Raji (cell line): ENCODE data around the gene CHST1.

Source experiments
- POLR2A ChIP-seq: IDR thresholded peaks from 2 replicates; pipeline ENCODE4 v1.6.1; 2011; ENCODE audit warnings: low read depth, low read length, control low read depth; ENCODE audit not compliant: insufficient read depth

Gene CHST1

GRCh38 chr11:45646275-45646927 lies 19.0 kb downstream of the CHST1 start:
- TF ChIP-seq POLR2A = no peak

- TF ChIP-seq POLR2A = no peak
Observed at GRCh38 chr11:45644981-45645889, 20.2 kb downstream of the CHST1 start.

- TF ChIP-seq POLR2A = no peak
Observed at GRCh38 chr11:45643598-45644260, 21.7 kb downstream of the CHST1 start.

GRCh38 chr11:45641961-45642360 lies 23.5 kb downstream of the CHST1 start:
- TF ChIP-seq POLR2A = no peak

- no peak for TF ChIP-seq POLR2A
Observed at GRCh38 chr11:45638051-45638450, 27.4 kb downstream of the CHST1 start.

GRCh38 chr11:45635907-45636306 lies 29.5 kb downstream of the CHST1 start:
- TF ChIP-seq POLR2A = no peak

GRCh38 chr11:45625611-45626010 lies 39.8 kb downstream of the CHST1 start:
- TF ChIP-seq POLR2A = no peak

GRCh38 chr11:45624095-45624494 lies 41.3 kb downstream of the CHST1 start:
- TF ChIP-seq POLR2A = no peak

- no peak for TF ChIP-seq POLR2A
Observed at GRCh38 chr11:45622861-45623260, 42.6 kb downstream of the CHST1 start.

- TF ChIP-seq POLR2A = no peak
Observed at GRCh38 chr11:45622283-45622682, 43.1 kb downstream of the CHST1 start.

- no peak for TF ChIP-seq POLR2A
Observed at GRCh38 chr11:45621588-45621987, 43.8 kb downstream of the CHST1 start.

- no peak for TF ChIP-seq POLR2A
Observed at GRCh38 chr11:45620243-45620642, 45.2 kb downstream of the CHST1 start.

- no peak for TF ChIP-seq POLR2A
Observed at GRCh38 chr11:45618897-45619296, 46.5 kb downstream of the CHST1 start.

GRCh38 chr11:45617871-45618601 lies 47.4 kb downstream of the CHST1 start:
- no peak for TF ChIP-seq POLR2A

GRCh38 chr11:45616802-45617549 lies 48.4 kb downstream of the CHST1 start:
- no peak for TF ChIP-seq POLR2A

- no peak for TF ChIP-seq POLR2A
Observed at GRCh38 chr11:45615182-45615792, 50.1 kb downstream of the CHST1 start.
